ENCODE measurements around the gene RPL29.
"Not testable (repeated sequence)": the region's sequence is repeated elsewhere in the genome, so short reads cannot be mapped to it uniquely, and the experiment has no call there.

RPL29 gene

DNA sequence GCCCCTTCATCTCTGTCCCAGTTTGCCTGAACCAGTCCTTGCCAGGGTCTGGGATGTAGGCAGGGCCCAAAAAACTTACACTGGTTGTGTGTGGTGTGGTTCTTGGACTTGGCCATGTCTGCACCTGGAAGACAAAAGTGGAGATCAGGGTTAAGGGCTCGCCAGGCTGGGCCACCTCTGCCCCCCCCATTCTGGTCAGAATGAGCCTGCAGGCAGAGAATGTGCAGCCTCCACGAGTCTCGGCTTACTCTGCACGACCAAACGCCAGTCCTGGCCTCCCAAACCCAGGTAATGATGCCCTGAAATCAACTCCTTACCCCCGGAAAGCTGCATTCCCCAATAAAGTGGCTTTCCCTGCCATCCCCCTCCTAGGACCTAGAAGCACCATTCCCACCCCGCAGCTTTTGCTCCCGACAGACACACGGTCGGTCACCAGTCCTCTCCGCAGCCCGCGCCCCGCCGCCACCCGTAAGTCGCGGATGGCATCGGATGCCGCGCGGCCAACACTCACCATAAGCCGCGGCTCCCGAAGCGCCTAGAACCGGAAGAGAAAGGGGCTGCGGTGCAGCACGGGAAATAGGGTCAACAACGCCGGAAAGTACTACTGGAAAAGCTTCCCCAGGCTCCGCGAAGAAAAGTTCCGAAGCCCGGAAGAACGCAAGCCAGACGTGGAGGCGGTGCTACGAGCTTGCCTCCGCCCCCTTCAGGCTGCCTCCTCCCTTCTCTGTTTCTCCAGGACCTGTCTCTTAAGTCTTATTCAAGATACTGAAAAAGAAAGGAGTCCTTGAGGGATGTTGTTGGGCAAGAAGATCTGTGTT is at the start of gene RPL29:
Gene RPL29, minus strand, starts transcription at position 550 of the 818 bp plus-strand sequence. Its CDS starts 434 bp downstream, at position 116.
- peak; percentile 81 for TF ChIP-seq POLR2A (IDR thresholded peaks at IDR 0.05; ENCODE audit: low read depth, low read length)

DNA sequence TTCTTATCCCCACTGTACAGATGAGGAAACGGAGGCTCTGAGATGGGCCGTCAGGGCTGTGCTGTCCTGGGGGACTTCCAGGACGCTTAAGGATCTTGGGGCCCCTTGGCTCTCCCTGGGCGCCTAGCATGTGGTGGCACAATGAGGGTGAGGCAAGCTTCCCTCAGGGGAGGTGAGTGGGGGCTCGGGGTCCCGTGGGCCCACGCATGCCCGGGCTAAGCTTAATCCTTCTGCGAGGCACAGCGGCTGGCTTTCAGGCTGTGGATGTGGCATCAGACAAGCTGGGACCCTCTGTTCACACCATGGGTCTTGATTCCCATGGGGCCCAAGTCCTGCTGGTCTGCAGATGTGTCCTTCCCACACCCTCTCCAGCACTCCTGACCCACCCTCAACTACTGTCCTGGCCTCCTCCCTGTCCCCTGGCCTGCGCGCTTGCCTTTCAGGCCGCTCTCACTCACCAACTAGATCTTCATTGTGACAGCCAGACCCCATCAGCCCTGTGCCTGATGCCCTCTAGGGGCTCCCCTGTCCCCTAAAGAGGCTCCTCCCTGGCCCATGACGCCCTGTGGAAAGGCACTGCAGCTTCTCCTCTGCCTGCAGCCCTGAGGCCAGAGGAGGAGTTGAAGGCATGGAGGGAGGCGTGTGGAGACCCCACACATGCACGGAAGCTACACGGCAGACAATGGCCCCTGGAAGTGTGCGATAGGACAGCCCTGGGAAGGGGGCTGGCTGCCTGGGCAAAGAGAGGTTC is 49.3 kb upstream of the RPL29 start:
- FAIRE-seq = no peak
- no peak for TF ChIP-seq POLR2A (IDR thresholded peaks at IDR 0.05; ENCODE audit: low read depth, low read length)
- no peak for DNase-seq (ENCODE audit: insufficient read length, low spot score)

More for the DNA sequence above, at the start of gene RPL29:
- FAIRE-seq = no peak
- DNase-seq (ENCODE audit: insufficient read length, low spot score) = peak; percentile 88

DNA sequence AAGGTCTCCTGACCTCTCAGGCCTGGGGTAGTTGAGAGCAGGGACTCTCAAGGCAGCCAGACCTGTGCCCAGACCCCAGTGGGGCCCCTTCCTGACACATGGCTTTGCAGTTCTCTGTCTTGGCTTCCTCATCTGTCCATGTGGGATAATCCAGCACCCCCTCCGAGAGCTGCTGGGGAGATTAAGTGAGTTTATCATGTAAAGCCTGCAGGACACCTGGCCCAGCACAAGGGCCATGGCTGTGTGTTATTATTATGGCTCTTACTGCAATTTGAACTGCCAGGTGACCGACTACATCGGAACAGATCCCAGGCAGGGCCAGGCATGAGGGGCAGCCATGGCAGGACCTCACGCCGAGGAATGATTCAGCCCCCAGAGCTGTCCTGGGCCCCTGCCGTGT is 48.1 kb upstream of the RPL29 start:
- no peak for TF ChIP-seq POLR2A (IDR thresholded peaks at IDR 0.05; ENCODE audit: low read depth, low read length)
- no peak for DNase-seq (ENCODE audit: insufficient read length, low spot score)
- FAIRE-seq = no peak

DNA sequence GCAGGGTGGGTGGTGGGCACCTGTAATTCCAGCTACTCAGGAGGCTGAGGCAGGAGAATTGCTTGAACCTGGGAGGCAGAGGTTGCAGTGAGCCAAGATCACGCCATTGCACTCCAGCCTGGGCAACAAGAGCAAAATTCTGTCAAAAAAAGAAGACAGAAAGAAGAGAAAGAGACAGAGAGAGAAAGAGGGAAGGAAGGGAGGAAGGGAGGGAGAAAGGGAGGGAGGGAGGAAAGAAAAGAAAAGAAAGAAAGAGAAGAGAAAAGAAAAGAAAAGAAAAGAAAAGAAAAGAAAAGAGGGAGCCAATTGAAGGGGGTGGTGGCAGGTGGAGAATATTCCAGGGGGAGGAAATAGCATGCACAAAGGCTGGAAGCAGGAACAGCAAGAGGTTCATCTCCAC is 47.3 kb upstream of the RPL29 start:
- DNase-seq (ENCODE audit: insufficient read length, low spot score); FAIRE-seq: not testable (repeated sequence)

GRCh38 chr3:52041118-52041731 is 45.5 kb upstream of the RPL29 start:
- FAIRE-seq = no peak
- no peak for DNase-seq (ENCODE audit: insufficient read length, low spot score)
- no peak for TF ChIP-seq POLR2A (IDR thresholded peaks at IDR 0.05; ENCODE audit: low read depth, low read length)

GRCh38 chr3:52040600-52040999 is 44.9 kb upstream of the RPL29 start:
- TF ChIP-seq POLR2A (IDR thresholded peaks at IDR 0.05; ENCODE audit: low read depth, low read length) = no peak
- FAIRE-seq = no peak
- no peak for DNase-seq (ENCODE audit: insufficient read length, low spot score)

- DNase-seq (ENCODE audit: insufficient read length, low spot score) (no peak), FAIRE-seq (no peak)
- TF ChIP-seq POLR2A (IDR thresholded peaks at IDR 0.05; ENCODE audit: low read depth, low read length) = no peak
These were observed 44.2 kb upstream of the RPL29 start for GRCh38 chr3:52039846-52040245.

DNA sequence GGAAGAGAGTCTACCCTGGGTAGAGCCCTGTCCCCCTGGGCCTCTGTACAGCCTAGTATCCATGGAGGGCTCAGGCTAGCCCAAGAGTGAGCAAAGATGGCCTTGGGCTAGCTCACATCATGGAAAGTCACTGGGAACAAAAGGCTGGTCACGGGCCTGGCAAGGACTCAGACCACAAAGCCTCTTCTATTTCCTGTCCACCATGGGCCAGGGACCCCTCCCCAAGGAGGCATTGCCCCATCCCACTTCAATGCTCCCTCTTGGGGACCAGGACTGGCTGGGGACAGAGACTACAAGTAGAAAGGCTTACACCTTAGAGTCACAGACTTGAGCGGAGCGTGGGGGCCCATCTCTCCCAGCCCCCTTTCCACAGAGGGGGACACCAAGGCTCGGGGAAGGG is 43.7 kb upstream of the RPL29 start:
- DNase-seq (ENCODE audit: insufficient read length, low spot score) = no peak
- TF ChIP-seq POLR2A (IDR thresholded peaks at IDR 0.05; ENCODE audit: low read depth, low read length) = no peak
- no peak for FAIRE-seq

GRCh38 chr3:52038227-52038626 is 42.5 kb upstream of the RPL29 start:
- FAIRE-seq (no peak), DNase-seq (ENCODE audit: insufficient read length, low spot score) (peak; percentile 64)
- TF ChIP-seq POLR2A (IDR thresholded peaks at IDR 0.05; ENCODE audit: low read depth, low read length) = no peak

DNA sequence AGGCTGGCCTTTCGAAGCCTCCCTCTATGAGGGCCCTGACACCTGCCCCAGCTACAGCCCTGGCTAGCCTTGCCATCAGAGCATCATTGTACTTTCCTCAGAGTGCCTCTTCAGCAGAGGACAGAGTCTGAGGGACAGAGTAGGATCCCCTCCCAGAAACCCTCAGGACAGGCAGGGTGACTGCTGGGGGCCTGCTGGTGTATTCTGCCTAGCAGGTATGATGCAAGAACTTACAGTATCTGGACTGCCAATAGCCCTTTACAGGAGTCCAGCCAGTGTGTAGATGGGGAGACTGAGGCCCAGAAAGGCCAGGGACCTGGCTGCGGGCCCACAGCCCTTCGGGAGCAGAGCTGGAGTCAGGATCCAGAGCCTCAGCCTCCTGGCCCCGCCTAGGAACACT is 41.6 kb upstream of the RPL29 start:
- FAIRE-seq = no peak

GRCh38 chr3:52036829-52037228 is 41.1 kb upstream of the RPL29 start:
- DNase-seq (ENCODE audit: insufficient read length, low spot score) (no peak), FAIRE-seq (no peak)
- TF ChIP-seq POLR2A (IDR thresholded peaks at IDR 0.05; ENCODE audit: low read depth, low read length) = no peak

More for the DNA sequence above, 41.6 kb upstream of the RPL29 start:
- TF ChIP-seq POLR2A (IDR thresholded peaks at IDR 0.05; ENCODE audit: low read depth, low read length) = no peak
- DNase-seq (ENCODE audit: insufficient read length, low spot score) = no peak

- no peak for FAIRE-seq
- no peak for TF ChIP-seq POLR2A (IDR thresholded peaks at IDR 0.05; ENCODE audit: low read depth, low read length)
- no peak for DNase-seq (ENCODE audit: insufficient read length, low spot score)
These were observed 40.6 kb upstream of the RPL29 start for GRCh38 chr3:52036222-52036694.

DNA sequence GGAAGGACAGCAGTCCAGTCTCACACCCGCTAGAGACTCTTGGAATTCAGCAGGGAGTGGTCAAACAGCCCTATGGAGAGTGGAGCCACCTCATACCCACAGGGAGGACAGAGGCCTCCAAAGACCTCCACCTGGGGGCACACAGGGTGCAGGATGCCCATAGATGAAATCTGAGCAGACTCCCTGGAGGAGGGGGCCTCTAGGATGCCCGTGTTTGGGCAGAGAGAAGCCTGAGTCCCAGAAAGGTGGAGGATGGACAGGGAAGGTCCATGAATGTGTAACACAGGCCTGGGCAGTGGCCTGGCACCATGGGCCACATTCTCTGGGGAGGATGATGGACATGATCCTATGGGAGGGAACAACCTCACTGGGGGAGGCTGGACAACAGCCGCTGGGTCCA is 39.0 kb upstream of the RPL29 start:
- DNase-seq (ENCODE audit: insufficient read length, low spot score) (no peak), FAIRE-seq (no peak)
- TF ChIP-seq POLR2A (IDR thresholded peaks at IDR 0.05; ENCODE audit: low read depth, low read length) = no peak

DNA sequence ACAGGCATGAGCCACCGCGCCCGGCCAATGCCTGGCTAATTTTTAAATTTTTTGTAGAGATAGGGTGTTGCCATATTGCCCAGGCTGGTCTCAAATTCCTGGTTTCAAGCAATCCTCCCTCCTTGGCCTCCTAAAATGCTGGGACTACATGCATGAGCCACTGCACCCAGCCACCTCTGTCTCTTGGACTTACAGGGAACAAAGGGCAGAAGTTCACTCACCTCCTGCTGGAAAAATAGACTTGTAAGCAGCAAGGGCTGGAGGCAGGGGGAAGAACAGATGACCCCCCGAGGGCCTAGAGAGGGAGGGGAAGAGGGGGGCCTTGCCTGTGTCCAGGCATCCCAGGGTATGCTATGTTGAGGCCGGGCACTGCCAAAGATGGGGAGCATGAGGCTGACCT is 38.5 kb upstream of the RPL29 start:
- FAIRE-seq = no peak
- DNase-seq (ENCODE audit: insufficient read length, low spot score) = no peak
- TF ChIP-seq POLR2A (IDR thresholded peaks at IDR 0.05; ENCODE audit: low read depth, low read length) = no peak

DNA sequence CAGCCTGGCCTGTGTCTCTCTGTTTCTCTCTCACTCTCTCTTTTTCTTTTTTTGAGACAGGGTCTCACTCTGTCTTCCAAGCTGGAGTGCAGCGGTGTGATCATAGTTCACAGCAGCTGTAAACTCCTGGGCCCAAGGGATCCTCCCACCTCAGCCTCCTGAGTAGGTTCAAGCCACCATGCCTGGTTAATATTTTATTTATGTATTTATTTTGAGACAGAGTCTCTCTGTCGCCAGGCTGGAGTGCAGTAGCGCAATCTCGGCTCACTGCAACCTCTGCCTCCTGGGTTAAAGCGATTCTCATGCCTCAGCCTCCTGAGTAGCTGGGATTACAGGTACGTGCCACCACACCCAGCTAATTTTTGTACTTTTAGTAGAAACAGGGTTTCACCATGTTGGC is 38.1 kb upstream of the RPL29 start:
- FAIRE-seq; DNase-seq (ENCODE audit: insufficient read length, low spot score): not testable (repeated sequence)
